GM23338 (cell line): ENCODE data around the gene FGFRL1. TPM values are rescaled to one million over a fixed set of nuclear protein-coding genes. Genes with fewer than 3 reads are reported as not detected.

ENCODE experiments used
- ATAC-seq: fragments of 200-7000 bp; cut with Tn5 transposase; 3 replicates; pipeline ENCODE4 v1.9.1; 2020
- DNase-seq: peaks from one replicate; pipeline ENCODE4 v3.0.0-alpha.2; 2015; ENCODE audit warnings: low spot score
- H2AFZ ChIP-seq: fragments of 200-600 bp; sonication (generic); 2 replicates; pipeline ENCODE4 v1.8.0; 2016; ENCODE audit warnings: antibody characterized with exemption, mild to moderate bottlenecking, moderate library complexity
- H3F3A ChIP-seq: fragments of 200-600 bp; sonication (generic); replicated peaks from 2 replicates; pipeline ENCODE4 v1.8.0; 2017; ENCODE audit warnings: antibody characterized with exemption, mixed run types, low read depth
- H3K27ac ChIP-seq: fragments of 200-600 bp; sonication (generic); 2 replicates; pipeline ENCODE4 v1.6.1; 2016; ENCODE audit warnings: low read depth
- H3K27me3 ChIP-seq: fragments of 200-600 bp; sonication (generic); 2 replicates; pipeline ENCODE4 v1.8.0; 2016; ENCODE audit warnings: mild to moderate bottlenecking, mixed run types, moderate library complexity; ENCODE audit not compliant: insufficient read depth
- H3K36me3 ChIP-seq: fragments of 200-600 bp; sonication (generic); 2 replicates; pipeline ENCODE4 v1.8.0; 2016; ENCODE audit warnings: mild to moderate bottlenecking; ENCODE audit not compliant: insufficient read depth
- H3K4me1 ChIP-seq: fragments of 200-600 bp; sonication (generic); 2 replicates; pipeline ENCODE4 v1.8.0; 2016; ENCODE audit warnings: mild to moderate bottlenecking, moderate library complexity; ENCODE audit not compliant: insufficient read depth
- H3K4me2 ChIP-seq: fragments of 200-600 bp; sonication (generic); 2 replicates; pipeline ENCODE4 v1.7.1; 2017; ENCODE audit warnings: mixed run types
- H3K4me3 ChIP-seq: fragments of 200-600 bp; sonication (generic); 2 replicates; pipeline ENCODE4 v1.6.1; 2016; ENCODE audit warnings: mixed run types
- H3K79me2 ChIP-seq: fragments of 200-600 bp; sonication (generic); replicated peaks from 2 replicates; pipeline ENCODE4 v1.8.0; 2017; ENCODE audit warnings: mild to moderate bottlenecking; ENCODE audit not compliant: insufficient read depth
- H3K9me2 ChIP-seq: fragments of 200-600 bp; sonication (generic); 2 replicates; pipeline ENCODE4 v1.8.0; 2017; ENCODE audit not compliant: insufficient read depth
- H4K20me1 ChIP-seq: fragments of 200-600 bp; sonication (generic); replicated peaks from 2 replicates; pipeline ENCODE4 v1.8.0; 2017; ENCODE audit warnings: mild to moderate bottlenecking; ENCODE audit not compliant: insufficient read depth
- H3K27ac Mint-ChIP-seq: 2 replicates; pipeline ENCODE4 v1.8.0; 2020; ENCODE audit warnings: inconsistent platforms, mild to moderate bottlenecking, moderate library complexity, mixed read lengths
- H3K27me3 Mint-ChIP-seq: 3 replicates; pipeline ENCODE4 v1.8.0; 2022; ENCODE audit warnings: low read depth, mild to moderate bottlenecking, moderate library complexity, mixed read lengths, inconsistent platforms; ENCODE audit not compliant: insufficient read depth, poor library complexity
- H3K36me3 Mint-ChIP-seq: 3 replicates; pipeline ENCODE4 v1.8.0; 2021; ENCODE audit warnings: low read depth, mild to moderate bottlenecking, inconsistent platforms, moderate library complexity, mixed read lengths
- H3K4me1 Mint-ChIP-seq: 3 replicates; pipeline ENCODE4 v1.8.0; 2020; ENCODE audit warnings: mild to moderate bottlenecking, inconsistent platforms, mixed read lengths
- H3K4me3 Mint-ChIP-seq: 3 replicates; pipeline ENCODE4 v1.8.0; 2021; ENCODE audit warnings: moderate library complexity, mild to moderate bottlenecking, inconsistent platforms, mixed read lengths
- H3K9me3 Mint-ChIP-seq: 3 replicates; pipeline ENCODE4 v1.8.0; 2020; ENCODE audit warnings: moderate library complexity, mild to moderate bottlenecking, inconsistent platforms, mixed read lengths
- EZH2 ChIP-seq: fragments of 200-600 bp; sonication (generic); IDR thresholded peaks from one replicate; pipeline ENCODE4 v1.8.0; 2017; ENCODE audit warnings: antibody characterized with exemption, mild to moderate bottlenecking, low read depth; ENCODE audit not compliant: unreplicated experiment
- NANOG ChIP-seq: IDR thresholded peaks from 2 replicates; pipeline ENCODE4 v1.6.1; 2016; ENCODE audit warnings: antibody characterized with exemption, borderline replicate concordance
- STAT1 ChIP-seq: IDR thresholded peaks from one replicate; pipeline ENCODE4 v1.6.1; 2016; ENCODE audit warnings: antibody characterized with exemption; ENCODE audit not compliant: unreplicated experiment
- polyA plus RNA-seq: library from polyadenylated mRNA; unstranded; fragments of >200 nt; fragmentation: Nextera tagmentation; extraction: Ambion mirVana; gene quantifications from 2 replicates; pipeline ENCODE4 v1.2.1, GENCODE V29; 2016
- total RNA-seq: library from RNA; depleted of rRNA; stranded (reverse); fragments of >200 nt; shearing (Covaris generic); gene quantifications from 2 replicates; pipeline ENCODE4 v1.2.3, GENCODE V29; 2014
- TF ChIP-seq, protein P1 (sequence below), 2 experiments: fragments of 200-600 bp in 1 of 2; sonication (generic) in 1 of 2; conservative IDR thresholded peaks; 2 replicates each; pipeline versions ENCODE4 v1.5.1 to v1.6.1; 2016 to 2017; ENCODE audit warnings: antibody characterized with exemption in 2 of 2, low read depth in 2 of 2, mild to moderate bottlenecking in 2 of 2, moderate library complexity in 1 of 2
- TF ChIP-seq, protein P2 (sequence below): IDR thresholded peaks from one replicate; pipeline ENCODE4 v1.6.1; 2018; ENCODE audit warnings: antibody characterized with exemption; ENCODE audit not compliant: unreplicated experiment
- TF ChIP-seq, protein P3 (sequence below): IDR thresholded peaks from 2 replicates; pipeline ENCODE4 v1.6.1; 2016; ENCODE audit warnings: antibody characterized with exemption
- TF ChIP-seq, protein P4 (sequence below): fragments of 250-450 bp; sonication (Bioruptor Pico); IDR thresholded peaks from 2 replicates; pipeline ENCODE4 v1.5.0; 2020; ENCODE audit warnings: mild to moderate bottlenecking, moderate library complexity

The FGFRL1 gene
- total and polyA plus RNA-seq, 2 experiments from 2014 or later: 7.0 to 35.8 TPM

DNA sequence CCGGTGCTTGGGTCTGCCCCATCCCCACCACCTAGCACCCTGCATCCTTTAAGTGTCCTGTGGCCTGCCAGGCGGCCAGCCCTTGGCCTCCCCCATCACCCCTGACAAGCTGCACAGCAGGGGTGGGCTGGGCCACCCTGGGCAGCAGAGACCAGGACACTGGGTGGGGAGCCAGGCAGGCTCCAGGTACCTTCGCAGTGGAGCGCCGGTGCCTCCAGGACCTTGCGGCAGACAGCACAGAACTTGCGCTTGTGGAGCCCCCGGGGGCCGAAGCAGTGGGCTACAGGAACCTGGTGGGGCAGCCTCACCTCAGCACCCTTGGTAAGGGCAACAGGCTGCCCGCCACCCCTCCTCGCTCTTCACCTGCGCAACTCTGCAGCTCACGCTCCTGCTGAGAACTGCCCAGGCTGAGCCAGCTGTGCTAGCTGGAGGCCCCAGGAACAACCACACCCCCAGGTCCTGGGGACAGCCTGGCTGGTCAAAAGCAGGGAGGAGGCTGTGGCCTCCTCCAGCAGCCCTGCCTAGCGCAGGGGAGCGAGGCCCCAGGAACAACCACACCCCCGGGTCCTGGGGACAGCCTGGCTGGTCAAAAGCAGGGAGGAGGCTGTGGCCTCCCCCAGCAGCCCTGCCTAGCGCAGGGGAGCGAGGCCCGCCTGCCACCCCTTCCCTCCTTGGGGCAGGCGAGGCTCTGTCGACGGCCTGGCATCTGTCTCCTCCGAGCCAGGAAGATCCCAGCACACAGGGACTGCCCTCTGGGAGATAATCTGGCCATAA, 42.6 kb upstream of the FGFRL1 start:
- H3K79me2 ChIP-seq: no peaks in the 10 kb centered on the region
- ATAC-seq: peak; percentile 1; the same call in 2 of the 3 replicates
- H3K4me1 ChIP-seq: no peaks in the 10 kb centered on the region
- no peaks in the 10 kb centered on the region for H3K9me3 Mint-ChIP-seq
- H3K4me3 ChIP-seq: peak overlapping the region; percentile 40; the same call in 1 of the 2 replicates
- TF ChIP-seq, protein P1, sequence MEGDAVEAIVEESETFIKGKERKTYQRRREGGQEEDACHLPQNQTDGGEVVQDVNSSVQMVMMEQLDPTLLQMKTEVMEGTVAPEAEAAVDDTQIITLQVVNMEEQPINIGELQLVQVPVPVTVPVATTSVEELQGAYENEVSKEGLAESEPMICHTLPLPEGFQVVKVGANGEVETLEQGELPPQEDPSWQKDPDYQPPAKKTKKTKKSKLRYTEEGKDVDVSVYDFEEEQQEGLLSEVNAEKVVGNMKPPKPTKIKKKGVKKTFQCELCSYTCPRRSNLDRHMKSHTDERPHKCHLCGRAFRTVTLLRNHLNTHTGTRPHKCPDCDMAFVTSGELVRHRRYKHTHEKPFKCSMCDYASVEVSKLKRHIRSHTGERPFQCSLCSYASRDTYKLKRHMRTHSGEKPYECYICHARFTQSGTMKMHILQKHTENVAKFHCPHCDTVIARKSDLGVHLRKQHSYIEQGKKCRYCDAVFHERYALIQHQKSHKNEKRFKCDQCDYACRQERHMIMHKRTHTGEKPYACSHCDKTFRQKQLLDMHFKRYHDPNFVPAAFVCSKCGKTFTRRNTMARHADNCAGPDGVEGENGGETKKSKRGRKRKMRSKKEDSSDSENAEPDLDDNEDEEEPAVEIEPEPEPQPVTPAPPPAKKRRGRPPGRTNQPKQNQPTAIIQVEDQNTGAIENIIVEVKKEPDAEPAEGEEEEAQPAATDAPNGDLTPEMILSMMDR (conservative IDR thresholded peaks at IDR 0.05; ENCODE audit: low read depth in 2 of 2): no peak
- TF ChIP-seq, protein P2, sequence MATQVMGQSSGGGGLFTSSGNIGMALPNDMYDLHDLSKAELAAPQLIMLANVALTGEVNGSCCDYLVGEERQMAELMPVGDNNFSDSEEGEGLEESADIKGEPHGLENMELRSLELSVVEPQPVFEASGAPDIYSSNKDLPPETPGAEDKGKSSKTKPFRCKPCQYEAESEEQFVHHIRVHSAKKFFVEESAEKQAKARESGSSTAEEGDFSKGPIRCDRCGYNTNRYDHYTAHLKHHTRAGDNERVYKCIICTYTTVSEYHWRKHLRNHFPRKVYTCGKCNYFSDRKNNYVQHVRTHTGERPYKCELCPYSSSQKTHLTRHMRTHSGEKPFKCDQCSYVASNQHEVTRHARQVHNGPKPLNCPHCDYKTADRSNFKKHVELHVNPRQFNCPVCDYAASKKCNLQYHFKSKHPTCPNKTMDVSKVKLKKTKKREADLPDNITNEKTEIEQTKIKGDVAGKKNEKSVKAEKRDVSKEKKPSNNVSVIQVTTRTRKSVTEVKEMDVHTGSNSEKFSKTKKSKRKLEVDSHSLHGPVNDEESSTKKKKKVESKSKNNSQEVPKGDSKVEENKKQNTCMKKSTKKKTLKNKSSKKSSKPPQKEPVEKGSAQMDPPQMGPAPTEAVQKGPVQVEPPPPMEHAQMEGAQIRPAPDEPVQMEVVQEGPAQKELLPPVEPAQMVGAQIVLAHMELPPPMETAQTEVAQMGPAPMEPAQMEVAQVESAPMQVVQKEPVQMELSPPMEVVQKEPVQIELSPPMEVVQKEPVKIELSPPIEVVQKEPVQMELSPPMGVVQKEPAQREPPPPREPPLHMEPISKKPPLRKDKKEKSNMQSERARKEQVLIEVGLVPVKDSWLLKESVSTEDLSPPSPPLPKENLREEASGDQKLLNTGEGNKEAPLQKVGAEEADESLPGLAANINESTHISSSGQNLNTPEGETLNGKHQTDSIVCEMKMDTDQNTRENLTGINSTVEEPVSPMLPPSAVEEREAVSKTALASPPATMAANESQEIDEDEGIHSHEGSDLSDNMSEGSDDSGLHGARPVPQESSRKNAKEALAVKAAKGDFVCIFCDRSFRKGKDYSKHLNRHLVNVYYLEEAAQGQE: no peak
- no peak for TF ChIP-seq NANOG
- no peak for TF ChIP-seq STAT1
- TF ChIP-seq, protein P3, sequence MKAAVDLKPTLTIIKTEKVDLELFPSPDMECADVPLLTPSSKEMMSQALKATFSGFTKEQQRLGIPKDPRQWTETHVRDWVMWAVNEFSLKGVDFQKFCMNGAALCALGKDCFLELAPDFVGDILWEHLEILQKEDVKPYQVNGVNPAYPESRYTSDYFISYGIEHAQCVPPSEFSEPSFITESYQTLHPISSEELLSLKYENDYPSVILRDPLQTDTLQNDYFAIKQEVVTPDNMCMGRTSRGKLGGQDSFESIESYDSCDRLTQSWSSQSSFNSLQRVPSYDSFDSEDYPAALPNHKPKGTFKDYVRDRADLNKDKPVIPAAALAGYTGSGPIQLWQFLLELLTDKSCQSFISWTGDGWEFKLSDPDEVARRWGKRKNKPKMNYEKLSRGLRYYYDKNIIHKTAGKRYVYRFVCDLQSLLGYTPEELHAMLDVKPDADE: no peak
- no peak for TF ChIP-seq EZH2
- TF ChIP-seq, protein P4, sequence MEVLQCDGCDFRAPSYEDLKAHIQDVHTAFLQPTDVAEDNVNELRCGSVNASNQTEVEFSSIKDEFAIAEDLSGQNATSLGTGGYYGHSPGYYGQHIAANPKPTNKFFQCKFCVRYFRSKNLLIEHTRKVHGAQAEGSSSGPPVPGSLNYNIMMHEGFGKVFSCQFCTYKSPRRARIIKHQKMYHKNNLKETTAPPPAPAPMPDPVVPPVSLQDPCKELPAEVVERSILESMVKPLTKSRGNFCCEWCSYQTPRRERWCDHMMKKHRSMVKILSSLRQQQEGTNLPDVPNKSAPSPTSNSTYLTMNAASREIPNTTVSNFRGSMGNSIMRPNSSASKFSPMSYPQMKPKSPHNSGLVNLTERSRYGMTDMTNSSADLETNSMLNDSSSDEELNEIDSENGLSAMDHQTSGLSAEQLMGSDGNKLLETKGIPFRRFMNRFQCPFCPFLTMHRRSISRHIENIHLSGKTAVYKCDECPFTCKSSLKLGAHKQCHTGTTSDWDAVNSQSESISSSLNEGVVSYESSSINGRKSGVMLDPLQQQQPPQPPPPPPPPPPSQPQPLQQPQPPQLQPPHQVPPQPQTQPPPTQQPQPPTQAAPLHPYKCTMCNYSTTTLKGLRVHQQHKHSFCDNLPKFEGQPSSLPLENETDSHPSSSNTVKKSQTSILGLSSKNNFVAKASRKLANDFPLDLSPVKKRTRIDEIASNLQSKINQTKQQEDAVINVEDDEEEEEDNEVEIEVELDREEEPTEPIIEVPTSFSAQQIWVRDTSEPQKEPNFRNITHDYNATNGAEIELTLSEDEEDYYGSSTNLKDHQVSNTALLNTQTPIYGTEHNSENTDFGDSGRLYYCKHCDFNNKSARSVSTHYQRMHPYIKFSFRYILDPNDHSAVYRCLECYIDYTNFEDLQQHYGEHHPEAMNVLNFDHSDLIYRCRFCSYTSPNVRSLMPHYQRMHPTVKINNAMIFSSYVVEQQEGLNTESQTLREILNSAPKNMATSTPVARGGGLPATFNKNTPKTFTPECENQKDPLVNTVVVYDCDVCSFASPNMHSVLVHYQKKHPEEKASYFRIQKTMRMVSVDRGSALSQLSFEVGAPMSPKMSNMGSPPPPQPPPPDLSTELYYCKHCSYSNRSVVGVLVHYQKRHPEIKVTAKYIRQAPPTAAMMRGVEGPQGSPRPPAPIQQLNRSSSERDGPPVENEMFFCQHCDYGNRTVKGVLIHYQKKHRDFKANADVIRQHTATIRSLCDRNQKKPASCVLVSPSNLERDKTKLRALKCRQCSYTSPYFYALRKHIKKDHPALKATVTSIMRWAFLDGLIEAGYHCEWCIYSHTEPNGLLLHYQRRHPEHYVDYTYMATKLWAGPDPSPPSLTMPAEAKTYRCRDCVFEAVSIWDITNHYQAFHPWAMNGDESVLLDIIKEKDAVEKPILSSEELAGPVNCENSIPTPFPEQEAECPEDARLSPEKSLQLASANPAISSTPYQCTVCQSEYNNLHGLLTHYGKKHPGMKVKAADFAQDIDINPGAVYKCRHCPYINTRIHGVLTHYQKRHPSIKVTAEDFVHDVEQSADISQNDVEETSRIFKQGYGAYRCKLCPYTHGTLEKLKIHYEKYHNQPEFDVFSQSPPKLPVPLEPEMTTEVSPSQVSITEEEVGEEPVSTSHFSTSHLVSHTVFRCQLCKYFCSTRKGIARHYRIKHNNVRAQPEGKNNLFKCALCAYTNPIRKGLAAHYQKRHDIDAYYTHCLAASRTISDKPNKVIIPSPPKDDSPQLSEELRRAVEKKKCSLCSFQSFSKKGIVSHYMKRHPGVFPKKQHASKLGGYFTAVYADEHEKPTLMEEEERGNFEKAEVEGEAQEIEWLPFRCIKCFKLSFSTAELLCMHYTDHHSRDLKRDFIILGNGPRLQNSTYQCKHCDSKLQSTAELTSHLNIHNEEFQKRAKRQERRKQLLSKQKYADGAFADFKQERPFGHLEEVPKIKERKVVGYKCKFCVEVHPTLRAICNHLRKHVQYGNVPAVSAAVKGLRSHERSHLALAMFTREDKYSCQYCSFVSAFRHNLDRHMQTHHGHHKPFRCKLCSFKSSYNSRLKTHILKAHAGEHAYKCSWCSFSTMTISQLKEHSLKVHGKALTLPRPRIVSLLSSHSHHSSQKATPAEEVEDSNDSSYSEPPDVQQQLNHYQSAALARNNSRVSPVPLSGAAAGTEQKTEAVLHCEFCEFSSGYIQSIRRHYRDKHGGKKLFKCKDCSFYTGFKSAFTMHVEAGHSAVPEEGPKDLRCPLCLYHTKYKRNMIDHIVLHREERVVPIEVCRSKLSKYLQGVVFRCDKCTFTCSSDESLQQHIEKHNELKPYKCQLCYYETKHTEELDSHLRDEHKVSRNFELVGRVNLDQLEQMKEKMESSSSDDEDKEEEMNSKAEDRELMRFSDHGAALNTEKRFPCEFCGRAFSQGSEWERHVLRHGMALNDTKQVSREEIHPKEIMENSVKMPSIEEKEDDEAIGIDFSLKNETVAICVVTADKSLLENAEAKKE (CRISPR knock-in tag): no peak
- no peaks in the 10 kb centered on the region for H4K20me1 ChIP-seq
- H3F3A ChIP-seq: no peaks in the 10 kb centered on the region; the same call in 1 of the 2 replicates
- H3K4me2 ChIP-seq: peak overlapping the region; percentile 75; the same call in 1 of the 2 replicates
- H3K36me3 Mint-ChIP-seq: no peaks in the 10 kb centered on the region
- no peak overlapping the region for H3K27ac Mint-ChIP-seq
- peaks cover 15% of the 10 kb centered on the region; the same call in 1 of the 2 replicates for H3K27me3 ChIP-seq
- no peak overlapping the region; the same call in 2 of the 3 replicates for H3K4me3 Mint-ChIP-seq
- no peak for DNase-seq
- no peaks in the 10 kb centered on the region for H3K9me2 ChIP-seq
- no peak overlapping the region for H3K27ac ChIP-seq
- no peaks in the 10 kb centered on the region for H3K36me3 ChIP-seq
- H2AFZ ChIP-seq: no peak overlapping the region
- no peaks in the 10 kb centered on the region for H3K4me1 Mint-ChIP-seq
- peaks cover 17% of the 10 kb centered on the region for H3K27me3 Mint-ChIP-seq
